GM12873 (cell line): ENCODE data around the gene APOD.

ENCODE experiments used
- CTCF ChIP-seq: IDR thresholded peaks from 2 replicates; pipeline ENCODE4 v1.5.1; 2012; ENCODE audit warnings: low read depth, mild to moderate bottlenecking, moderate library complexity, low read length, control low read depth; ENCODE audit not compliant: insufficient read depth; ENCODE audit errors: missing control alignments

The APOD gene

DNA sequence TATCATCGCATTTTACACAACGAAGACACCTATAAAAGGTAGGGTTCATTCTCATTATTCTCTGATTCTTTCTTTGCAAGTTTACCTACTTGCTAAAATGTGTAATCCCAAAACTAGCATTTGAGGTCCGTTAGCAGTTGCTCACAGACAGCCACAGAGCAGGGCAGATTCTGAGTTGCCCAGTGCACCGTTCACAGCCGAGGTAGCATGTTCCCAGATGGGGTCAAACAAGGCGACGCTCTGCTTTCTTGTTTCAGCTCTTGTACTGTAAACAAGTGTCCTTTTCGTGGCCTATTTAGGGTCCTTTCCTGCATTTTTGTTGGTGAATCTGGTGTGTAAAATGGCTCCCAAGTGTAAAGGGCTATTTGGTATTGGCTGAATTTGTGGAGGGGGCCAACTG is 43.7 kb downstream of the APOD start:
- no peak for TF ChIP-seq CTCF

DNA sequence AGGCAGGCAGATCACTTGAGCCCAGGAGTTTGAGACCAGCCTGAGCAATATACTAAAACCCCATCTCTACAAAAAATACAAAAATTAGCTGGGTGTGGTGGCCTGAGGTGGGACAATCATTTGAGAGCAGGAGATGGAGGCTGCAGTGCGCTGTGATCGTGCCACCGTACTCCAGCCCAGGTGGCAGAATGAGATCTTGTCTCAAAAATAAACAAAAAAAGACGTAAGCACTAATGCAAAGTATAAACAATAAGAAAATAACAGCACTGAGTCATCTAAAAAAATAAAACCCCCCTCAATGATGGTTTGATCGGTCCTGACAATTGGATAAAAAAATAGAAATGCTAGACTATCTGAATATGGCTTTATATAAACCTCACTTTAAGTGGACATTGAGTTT is 44.3 kb downstream of the APOD start:
- no peak for TF ChIP-seq CTCF

DNA sequence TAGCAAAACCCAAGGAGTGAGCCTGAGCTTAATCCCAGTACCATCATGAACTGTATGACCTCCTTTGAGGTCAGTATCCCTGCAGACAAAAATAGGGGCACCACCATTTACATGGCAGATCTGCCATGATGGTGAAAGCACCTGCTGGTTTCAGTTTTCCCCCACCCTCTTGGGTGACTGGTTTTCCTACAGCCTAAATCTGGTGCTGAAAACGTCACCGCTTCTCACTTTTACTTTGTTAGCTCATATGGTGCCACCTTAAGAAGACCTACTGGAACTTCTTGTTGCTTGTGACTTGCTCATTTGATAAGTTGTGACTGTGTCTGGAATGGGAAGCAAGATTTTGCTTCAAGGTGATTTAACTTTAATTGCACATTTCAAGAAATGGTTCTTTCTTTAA is 45.7 kb downstream of the APOD start:
- TF ChIP-seq CTCF = no peak

GRCh38 chr3:195535293-195535692 is 48.4 kb downstream of the APOD start:
- no peak for TF ChIP-seq CTCF

DNA sequence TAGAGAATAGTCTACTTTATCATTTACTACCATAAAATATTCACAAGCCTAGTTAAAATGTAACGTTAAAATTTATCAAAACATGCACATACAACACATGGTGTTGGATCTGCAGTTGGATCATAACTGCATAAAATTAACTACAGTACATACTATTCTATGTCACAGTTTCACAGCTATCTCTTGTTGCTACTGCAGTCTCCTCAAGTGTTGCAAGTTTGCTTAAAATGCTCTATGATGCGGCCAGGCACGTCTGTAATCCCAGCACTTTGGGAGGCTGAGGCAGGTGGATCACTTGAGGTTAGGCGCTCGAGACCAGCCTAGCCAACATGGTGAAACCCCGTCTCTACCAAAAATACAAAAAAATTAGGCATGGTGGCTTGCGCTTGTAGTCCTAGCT is 50.9 kb downstream of the APOD start:
- no peak for TF ChIP-seq CTCF

DNA sequence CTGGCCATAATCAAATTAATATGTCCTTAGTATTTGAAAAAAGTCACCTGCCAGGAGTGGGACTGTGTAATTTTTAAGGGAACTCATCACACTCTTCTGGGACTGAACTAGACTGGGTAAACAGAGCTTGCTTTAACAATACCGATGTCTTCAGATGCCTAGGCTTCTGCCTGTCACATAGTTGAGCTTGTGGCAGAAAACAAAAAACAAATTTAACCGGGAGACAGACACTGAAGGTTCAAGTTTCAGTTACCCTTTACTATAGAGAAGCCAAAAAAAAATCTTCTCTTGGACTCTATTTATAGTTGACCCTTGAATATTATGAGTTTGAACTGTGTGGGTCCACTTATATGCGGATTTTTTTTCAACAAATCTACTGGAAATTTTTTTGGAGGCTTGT is 51.4 kb downstream of the APOD start:
- TF ChIP-seq CTCF = no peak

- no peak for TF ChIP-seq CTCF
Measured at GRCh38 chr3:195531683-195532082, 52.1 kb downstream of the APOD start.

DNA sequence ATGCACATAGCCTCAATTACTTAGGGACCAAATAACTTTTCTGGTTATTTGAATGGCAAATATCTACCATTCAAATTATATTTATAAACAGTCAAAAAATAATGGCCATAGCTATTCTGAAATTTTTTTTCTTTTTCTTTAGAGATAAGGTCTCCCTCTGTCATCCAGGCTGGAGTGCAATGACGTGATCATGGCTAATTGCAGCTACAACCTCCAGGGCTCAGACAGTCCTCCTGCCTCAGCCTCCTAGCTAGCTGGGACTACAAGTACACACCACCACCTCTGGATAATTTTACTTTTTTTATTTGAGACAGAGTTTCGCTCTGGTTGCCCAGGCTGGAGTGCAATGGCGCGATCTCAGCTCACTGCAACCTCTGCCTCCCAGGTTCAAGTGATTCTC is 57.2 kb downstream of the APOD start:
- TF ChIP-seq CTCF = no peak
